SK-N-SH treated with all-trans-retinoic acid at 6 μM for 48 hours (cell line): Measurements from ENCODE around the gene ZFYVE28.

Experiments used
- ATAC-seq: fragments of 200-7000 bp; cut with Tn5 transposase; 3 replicates; pipeline ENCODE4 v1.9.1; 2020; ENCODE audit warnings: mild to moderate bottlenecking, moderate library complexity
- ARNTL ChIP-seq: fragments of 450-650 bp; formaldehyde crosslinking; IDR thresholded peaks from 2 replicates; pipeline ENCODE4 v1.5.0; 2020; ENCODE audit warnings: low read depth, mild to moderate bottlenecking, moderate library complexity, borderline replicate concordance
- BACH2 ChIP-seq: fragments of 250-450 bp; sonication (Bioruptor Pico); IDR thresholded peaks from 2 replicates; pipeline ENCODE4 v1.9.0; 2021; ENCODE audit warnings: mild to moderate bottlenecking, borderline replicate concordance
- CREB5 ChIP-seq: fragments of 250-450 bp; sonication (Bioruptor Pico); IDR thresholded peaks from 2 replicates; pipeline ENCODE4 v1.5.1; 2020; ENCODE audit warnings: low read depth, mild to moderate bottlenecking, moderate library complexity
- CSDC2 ChIP-seq: fragments of 250-450 bp; sonication (Bioruptor Pico); IDR thresholded peaks from 2 replicates; pipeline ENCODE4 v1.5.0; 2020; ENCODE audit warnings: mild to moderate bottlenecking, moderate library complexity
- ESRRG ChIP-seq: fragments of 250-450 bp; sonication (Bioruptor Pico); IDR thresholded peaks from 2 replicates; pipeline ENCODE4 v1.6.1; 2021; ENCODE audit warnings: mild to moderate bottlenecking
- GLIS3 ChIP-seq: fragments of 250-450 bp; sonication (Bioruptor Pico); IDR thresholded peaks from 2 replicates; pipeline ENCODE4 v1.5.0; 2020; ENCODE audit warnings: mild to moderate bottlenecking, moderate library complexity
- ISL1 ChIP-seq: fragments of 250-450 bp; sonication (Bioruptor Pico); IDR thresholded peaks from 2 replicates; pipeline ENCODE4 v2.1.2; 2022; ENCODE audit warnings: mild to moderate bottlenecking, moderate library complexity
- OSR1 ChIP-seq: fragments of 250-450 bp; sonication (Bioruptor Pico); IDR thresholded peaks from 2 replicates; pipeline ENCODE4 v1.8.0; 2022; ENCODE audit warnings: moderate library complexity, mild to moderate bottlenecking, inconsistent platforms
- PATZ1 ChIP-seq: fragments of 250-450 bp; sonication (Bioruptor Pico); IDR thresholded peaks from 2 replicates; pipeline ENCODE4 v1.8.0; 2020; ENCODE audit warnings: mild to moderate bottlenecking, moderate library complexity, borderline replicate concordance
- POU6F1 ChIP-seq: fragments of 250-450 bp; sonication (Bioruptor Pico); IDR thresholded peaks from 2 replicates; pipeline ENCODE4 v1.8.0; 2021; ENCODE audit warnings: low read depth, mild to moderate bottlenecking, moderate library complexity, borderline replicate concordance
- PPARA ChIP-seq: fragments of 250-450 bp; sonication (Bioruptor Pico); IDR thresholded peaks from 2 replicates; pipeline ENCODE4 v1.5.0; 2020; ENCODE audit warnings: mild to moderate bottlenecking, borderline replicate concordance
- RARB ChIP-seq: fragments of 250-450 bp; sonication (Bioruptor Pico); IDR thresholded peaks from 2 replicates; pipeline ENCODE4 v1.8.0; 2021; ENCODE audit warnings: mild to moderate bottlenecking, moderate library complexity
- SNAI2 ChIP-seq: fragments of 250-450 bp; sonication (Bioruptor Pico); IDR thresholded peaks from 2 replicates; pipeline ENCODE4 v1.5.0; 2020; ENCODE audit warnings: mild to moderate bottlenecking, moderate library complexity
- TCF4 ChIP-seq: fragments of 250-450 bp; sonication (Bioruptor Pico); IDR thresholded peaks from 2 replicates; pipeline ENCODE4 v1.8.0; 2021; ENCODE audit warnings: mild to moderate bottlenecking, moderate library complexity, borderline replicate concordance
- TOX ChIP-seq: fragments of 250-450 bp; sonication (Bioruptor Pico); IDR thresholded peaks from 2 replicates; pipeline ENCODE4 v1.8.0; 2021; ENCODE audit warnings: mild to moderate bottlenecking, moderate library complexity, borderline replicate concordance
- TSHZ2 ChIP-seq: fragments of 250-450 bp; sonication (Bioruptor Pico); IDR thresholded peaks from 2 replicates; pipeline ENCODE4 v1.5.0; 2020; ENCODE audit warnings: mild to moderate bottlenecking, moderate library complexity
- ZC3H10 ChIP-seq: fragments of 250-450 bp; sonication (Bioruptor Pico); IDR thresholded peaks from 2 replicates; pipeline ENCODE4 v1.5.1; 2021; ENCODE audit warnings: mild to moderate bottlenecking, moderate library complexity
- ZFP30 ChIP-seq: fragments of 450-650 bp; formaldehyde crosslinking; IDR thresholded peaks from 2 replicates; pipeline ENCODE4 v1.5.0; 2022; ENCODE audit warnings: mild to moderate bottlenecking, moderate library complexity
- ZNF565 ChIP-seq: fragments of 450-650 bp; formaldehyde crosslinking; conservative IDR thresholded peaks from 2 replicates; pipeline ENCODE4 v1.5.0; 2020; ENCODE audit warnings: low read depth, mild to moderate bottlenecking, moderate library complexity
- ZNF70 ChIP-seq: fragments of 450-650 bp; formaldehyde crosslinking; IDR thresholded peaks from 2 replicates; pipeline ENCODE4 v1.5.0; 2020; ENCODE audit warnings: mild to moderate bottlenecking, moderate library complexity
- ZNF8 ChIP-seq: fragments of 450-650 bp; formaldehyde crosslinking; IDR thresholded peaks from 2 replicates; pipeline ENCODE4 v1.5.0; 2020; ENCODE audit warnings: mild to moderate bottlenecking, moderate library complexity

The ZFYVE28 gene

GRCh38 chr4:2354760-2355159 is 63.7 kb downstream of the ZFYVE28 start:
- ATAC-seq, result no peak
- TF ChIP-seq TCF4 (CRISPR knock-in tag), result no peak
- TF ChIP-seq ZFP30 (CRISPR knock-in tag), result no peak
- no peak for TF ChIP-seq ZNF565
- no peak for TF ChIP-seq SNAI2 (CRISPR knock-in tag)
- no peak for TF ChIP-seq PPARA (CRISPR knock-in tag)
- no peak for TF ChIP-seq ARNTL
- TF ChIP-seq GLIS3 (CRISPR knock-in tag), result no peak
- no peak for TF ChIP-seq CREB5 (CRISPR knock-in tag)
- TF ChIP-seq ZC3H10, result no peak
- TF ChIP-seq TOX (CRISPR knock-in tag), result no peak
- TF ChIP-seq CSDC2 (CRISPR knock-in tag), result no peak
- TF ChIP-seq RARB (CRISPR knock-in tag), result no peak
- TF ChIP-seq ISL1 (CRISPR knock-in tag), result no peak
- no peak for TF ChIP-seq ESRRG (CRISPR knock-in tag)
- no peak for TF ChIP-seq TSHZ2 (CRISPR knock-in tag)
- no peak for TF ChIP-seq ZNF70 (CRISPR knock-in tag)
- TF ChIP-seq, all 23 proteins: peak for 0

GRCh38 chr4:2354118-2354517 is 64.3 kb downstream of the ZFYVE28 start:
- peak; percentile 53 for ATAC-seq
- no peak for TF ChIP-seq CSDC2 (CRISPR knock-in tag)
- TF ChIP-seq PATZ1, result no peak
- TF ChIP-seq ZNF8, result no peak
- TF ChIP-seq ZFP30 (CRISPR knock-in tag), result no peak
- no peak for TF ChIP-seq GLIS3 (CRISPR knock-in tag)
- TF ChIP-seq TSHZ2 (CRISPR knock-in tag), result no peak
- no peak for TF ChIP-seq SNAI2 (CRISPR knock-in tag)
- TF ChIP-seq ISL1 (CRISPR knock-in tag), result no peak
- no peak for TF ChIP-seq BACH2
- no peak for TF ChIP-seq ESRRG (CRISPR knock-in tag)
- no peak for TF ChIP-seq TOX (CRISPR knock-in tag)
- TF ChIP-seq, all 23 proteins: peak for 0

GRCh38 chr4:2353222-2354107 is 65.0 kb downstream of the ZFYVE28 start:
- ATAC-seq, result no peak
- TF ChIP-seq ESRRG (CRISPR knock-in tag), result no peak
- TF ChIP-seq POU6F1, result no peak
- no peak for TF ChIP-seq GLIS3 (CRISPR knock-in tag)
- no peak for TF ChIP-seq PATZ1
- no peak for TF ChIP-seq ZNF8
- TF ChIP-seq CSDC2 (CRISPR knock-in tag), result no peak
- TF ChIP-seq TCF4 (CRISPR knock-in tag), result no peak
- TF ChIP-seq OSR1, result no peak
- no peak for TF ChIP-seq TSHZ2 (CRISPR knock-in tag)
